ENCODE measurements around the gene MYO5A.
"Not testable (repeated sequence)": the region's sequence is repeated elsewhere in the genome, so short reads cannot be mapped to it uniquely, and the experiment has no call there.

MYO5A gene

GRCh38 chr15:52540374-52541012 is 11.8 kb upstream of the MYO5A start:
- DNase-seq: no peak

- DNase-seq: no peak
Observed at GRCh38 chr15:52537459-52537858, 8.8 kb upstream of the MYO5A start.

DNA sequence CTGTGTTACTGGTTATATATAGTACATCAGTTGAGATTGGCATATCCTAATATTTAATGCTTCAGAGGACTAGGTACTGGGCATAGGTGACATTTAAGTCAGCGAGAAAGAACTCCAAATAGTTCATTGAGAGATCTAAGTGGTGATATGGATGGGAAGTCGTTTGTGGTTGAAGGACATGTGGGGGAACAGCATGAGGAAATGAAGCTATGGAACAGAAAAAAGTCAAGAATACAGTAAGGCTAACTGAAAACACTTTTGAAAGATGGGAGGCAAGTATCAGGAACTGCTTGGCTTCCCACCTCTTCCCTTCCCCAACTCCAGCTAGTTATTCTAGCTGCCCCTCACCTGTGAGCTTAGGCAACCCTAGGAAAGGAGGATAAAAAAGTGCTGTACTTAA is 3.7 kb upstream of the MYO5A start:
- DNase-seq: no peak

DNA sequence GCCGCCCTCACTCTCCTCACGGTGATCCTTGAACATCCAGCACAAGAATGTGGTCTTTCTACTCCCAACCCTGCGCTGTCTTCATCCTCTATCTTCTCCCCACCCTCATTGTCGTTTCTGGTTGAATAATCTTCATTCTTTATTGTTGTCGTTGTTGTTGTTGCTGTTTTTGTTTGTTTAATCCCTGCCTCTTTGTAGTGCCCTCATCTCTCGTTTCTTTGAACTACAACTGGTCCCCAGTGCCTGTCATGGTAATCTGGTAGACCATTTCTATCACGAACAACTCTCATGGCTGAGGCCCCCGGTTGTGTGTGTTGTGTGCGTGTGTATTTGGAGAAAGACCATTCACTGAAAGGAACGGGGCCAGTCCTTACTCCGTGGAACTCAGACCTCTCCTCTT is 1.3 kb upstream of the MYO5A start:
- no peak for DNase-seq

- no peak for DNase-seq
Observed at GRCh38 chr15:52529341-52529924, 753 bp upstream of the MYO5A start.

GRCh38 chr15:52527911-52528563 is 643 bp downstream of the MYO5A start:
- peak; percentile 20 for DNase-seq

DNA sequence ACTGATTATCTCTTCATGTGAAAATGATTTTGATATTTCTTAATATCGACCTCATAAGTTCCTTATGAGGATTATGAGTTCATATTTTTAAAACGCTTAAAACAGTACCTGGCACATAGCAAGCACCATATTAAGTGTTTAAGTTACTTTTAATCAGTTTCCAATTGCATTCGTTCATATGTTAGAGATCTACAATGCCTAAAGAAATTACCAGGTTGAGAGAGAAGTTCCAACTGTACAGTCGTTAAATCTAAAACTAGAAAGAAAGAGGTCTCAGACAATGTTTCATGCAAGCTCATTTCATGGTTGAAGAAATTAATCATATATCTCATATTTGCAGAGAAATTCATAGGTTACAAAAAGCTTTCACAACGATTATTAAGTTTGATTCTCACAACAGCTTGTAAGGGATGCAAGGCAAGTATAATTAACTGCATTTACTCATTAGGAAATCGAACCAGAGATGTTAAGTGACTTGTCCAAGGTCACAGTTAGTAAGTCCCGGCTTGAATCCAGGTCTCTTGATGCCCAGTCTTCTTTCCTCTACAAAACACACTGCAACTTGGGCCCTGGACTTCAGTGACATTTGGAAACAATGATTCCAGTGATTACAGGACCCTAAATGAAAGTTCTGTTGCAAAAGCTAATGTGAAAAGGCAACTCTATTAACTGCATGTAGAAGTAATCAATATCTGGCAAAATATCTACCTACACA is 1.3 kb downstream of the MYO5A start:
- DNase-seq: no peak

GRCh38 chr15:52524223-52525136 is 4.2 kb downstream of the MYO5A start:
- no peak for DNase-seq

DNA sequence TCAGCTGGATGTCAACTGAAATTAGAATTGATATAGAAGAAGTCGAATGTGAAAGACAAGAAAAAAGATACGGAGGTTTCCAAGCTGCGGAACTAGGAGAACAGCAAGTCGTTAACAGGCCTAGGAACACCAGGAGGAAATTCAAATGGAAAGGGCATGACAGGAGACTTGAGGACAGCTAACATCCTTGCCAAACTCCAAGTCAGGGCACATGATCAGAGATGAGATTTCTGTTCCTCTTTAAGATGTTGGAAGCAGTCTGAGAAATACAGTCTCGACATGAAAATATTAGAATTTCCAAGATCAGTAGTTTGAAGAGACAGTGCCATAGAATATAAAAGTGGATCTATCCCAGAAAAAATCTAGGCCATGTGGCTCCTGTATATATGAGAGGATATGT is 5.0 kb downstream of the MYO5A start:
- DNase-seq: no peak

DNA sequence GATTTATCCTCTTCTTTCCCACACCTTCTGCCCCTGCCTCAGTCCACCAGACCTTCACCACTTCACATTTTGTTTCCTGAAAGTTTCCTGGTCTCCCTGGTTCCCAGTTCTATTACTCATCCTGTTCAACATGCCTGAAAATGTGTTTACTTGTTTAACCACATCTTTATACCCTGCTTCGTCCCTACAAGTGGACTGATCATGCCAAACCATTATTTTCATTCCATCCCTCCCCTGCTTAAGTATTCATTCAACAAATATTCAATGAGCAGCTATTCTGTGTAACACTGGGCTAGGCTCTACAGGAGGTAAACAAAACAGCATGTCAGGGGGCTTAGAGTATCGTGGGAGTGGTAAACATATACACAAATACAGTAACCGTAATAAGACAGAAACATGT is 5.5 kb downstream of the MYO5A start:
- DNase-seq: no peak

GRCh38 chr15:52521682-52522081 is 7.0 kb downstream of the MYO5A start:
- DNase-seq: no peak

DNA sequence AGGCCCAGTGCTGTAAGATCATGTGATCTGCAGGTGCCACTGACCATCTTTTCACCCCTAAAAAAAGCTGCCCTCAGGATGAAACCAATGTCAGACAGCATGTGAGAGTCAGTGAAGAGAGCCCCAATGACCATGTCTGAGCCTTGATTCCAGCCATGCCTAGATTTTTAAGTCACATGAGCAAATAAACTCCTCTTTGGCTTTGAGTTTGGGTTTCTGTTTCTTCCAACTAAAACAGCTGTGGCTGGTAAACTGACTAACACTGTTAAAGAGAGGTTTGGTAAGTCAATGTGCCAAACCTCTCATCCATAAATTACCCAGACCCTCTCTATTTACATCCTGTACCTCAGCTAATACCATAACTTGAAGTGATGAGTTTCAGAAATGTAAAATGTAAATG is 8.3 kb downstream of the MYO5A start:
- no peak for DNase-seq

- no peak for DNase-seq
Observed at GRCh38 chr15:52518487-52519371, 10.0 kb downstream of the MYO5A start.

DNA sequence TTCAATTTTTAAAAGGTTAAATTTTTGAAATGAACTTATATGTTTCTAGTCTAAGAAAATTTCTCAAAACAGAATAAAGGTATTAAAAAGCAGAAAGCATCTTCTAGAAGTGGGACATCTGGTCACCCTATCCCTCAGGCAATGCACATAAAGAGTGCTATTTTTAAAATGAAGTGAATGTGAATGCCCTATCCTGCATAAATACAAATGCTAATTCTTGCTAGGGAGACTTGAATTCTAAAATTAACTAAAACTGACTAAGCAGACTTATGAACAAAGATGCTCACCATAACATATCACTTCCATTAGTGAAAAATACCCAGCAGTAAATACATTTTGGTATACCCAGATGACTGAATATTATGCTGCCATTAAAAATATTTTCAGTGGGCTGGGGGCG is 11.7 kb downstream of the MYO5A start:
- DNase-seq: no peak

DNA sequence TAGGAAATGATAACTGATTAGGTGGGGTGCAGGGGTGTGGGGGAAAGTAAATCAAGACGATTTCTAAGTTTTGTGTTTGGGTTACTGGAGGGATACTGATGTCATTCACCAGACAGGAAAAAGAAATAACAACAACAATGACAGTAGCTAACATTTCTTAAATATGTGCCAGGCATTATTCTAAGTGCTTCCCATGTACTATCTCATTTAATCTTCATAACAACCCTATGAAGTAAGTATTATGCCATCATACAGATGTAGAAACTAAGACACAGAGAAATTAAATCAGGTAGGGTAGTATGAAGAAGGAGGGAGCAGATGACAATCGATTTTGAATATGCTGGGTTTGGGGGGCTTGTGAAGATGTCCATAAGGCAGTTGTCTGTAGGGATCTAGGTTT is 13.3 kb downstream of the MYO5A start:
- no peak for DNase-seq

DNA sequence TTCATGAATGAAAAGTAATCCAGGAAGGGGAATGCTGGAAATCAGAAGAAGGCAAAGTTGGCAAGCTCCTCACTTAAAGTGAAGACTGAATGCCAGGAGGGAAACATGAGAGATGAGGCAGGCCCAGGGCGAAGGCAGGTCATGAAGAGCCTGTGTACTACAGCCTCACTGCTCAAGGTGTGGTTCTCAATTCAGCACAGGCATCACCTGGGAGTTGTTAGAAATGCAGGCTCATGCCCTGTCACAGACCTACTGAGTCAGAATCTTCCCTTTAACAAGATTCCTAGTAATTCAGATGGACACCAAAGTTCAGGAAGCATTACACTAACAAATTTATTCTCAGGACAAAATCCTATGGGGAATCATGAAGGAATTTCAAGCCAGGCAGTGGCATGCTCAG is 14.2 kb downstream of the MYO5A start:
- no peak for DNase-seq

GRCh38 chr15:52512869-52513268 is 15.8 kb downstream of the MYO5A start:
- DNase-seq: not testable (repeated sequence)

- DNase-seq: no peak
Observed at GRCh38 chr15:52511084-52511483, 17.6 kb downstream of the MYO5A start.

GRCh38 chr15:52509500-52510245 is 19.0 kb downstream of the MYO5A start:
- DNase-seq: no peak

DNA sequence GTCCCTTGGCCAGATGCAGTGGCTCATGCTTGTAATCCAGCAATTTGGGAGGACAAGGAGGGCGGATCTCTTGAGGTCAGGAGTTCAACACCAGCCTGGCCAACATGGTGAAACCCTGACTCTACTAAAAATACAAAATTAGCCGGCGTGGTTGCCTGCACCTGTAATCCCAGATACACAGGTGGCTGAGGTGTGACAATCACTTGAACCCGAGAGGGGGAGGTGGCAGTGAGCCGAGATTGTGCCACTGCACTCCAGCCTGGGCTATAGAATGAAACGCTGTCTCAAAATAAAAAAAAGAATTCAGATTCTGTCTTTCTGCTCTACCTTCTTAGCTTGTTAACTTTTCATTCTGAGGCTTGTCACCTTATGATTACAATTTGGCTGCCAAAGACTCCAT is 22.1 kb downstream of the MYO5A start:
- DNase-seq: no peak

- no peak for DNase-seq
Observed at GRCh38 chr15:52505151-52505550, 23.5 kb downstream of the MYO5A start.
